Caco-2 (cell line): Measurements from ENCODE around the gene SORCS2. TPM values are rescaled to one million over a fixed set of nuclear protein-coding genes. Genes with fewer than 3 reads are reported as not detected.

ENCODE experiments used
- BruUV-seq: library from RNA; stranded (reverse); fragments of 400-500 nt; replicated peaks from 2 replicates; lab custom pipeline; 2021; lab: Mats Ljungman, UMichigan
- CTCF ChIA-PET: fragments of 300-600 bp; sonication (Branson Sonifier 250); formaldehyde crosslinking; loops from one replicate; lab custom pipeline; 2022; ENCODE audit warnings: antibody characterized with exemption; lab: Charles Lee
- POLR2A ChIA-PET: fragments of 300-600 bp; sonication (Branson Sonifier 250); formaldehyde crosslinking; loops from one replicate; lab custom pipeline; 2022; ENCODE audit warnings: antibody characterized with exemption; lab: Charles Lee
- DNase-seq, 2 experiments: peaks; one replicate each; pipeline versions ENCODE4 v3.0.0 to v3.0.0-alpha.2; 2020 to 2022
- H3K27me3 ChIP-seq: replicated peaks from 2 replicates; pipeline ENCODE4 v1.6.0; 2011; ENCODE audit warnings: low read length; ENCODE audit not compliant: control insufficient read depth, insufficient read depth
- H3K36me3 ChIP-seq: 2 replicates; pipeline ENCODE4 v1.5.1; 2011; ENCODE audit warnings: low read length; ENCODE audit not compliant: control insufficient read depth, insufficient read depth
- H3K4me1 ChIP-seq: fragments of 250-450 bp; sonication (Bioruptor Pico); 2 replicates; pipeline ENCODE4 v1.5.1; 2020; ENCODE audit warnings: mild to moderate bottlenecking
- H3K4me3 ChIP-seq: 2 replicates; pipeline ENCODE4 v1.5.1; 2011; ENCODE audit warnings: low read depth, mild to moderate bottlenecking, control low read depth, low read length
- H3K9me3 ChIP-seq: fragments of 250-450 bp; sonication (Bioruptor Pico); 2 replicates; pipeline ENCODE4 v1.5.1; 2020; ENCODE audit warnings: mild to moderate bottlenecking, moderate library complexity
- H3K27ac Mint-ChIP-seq: one replicate; pipeline ENCODE4 v1.8.0; 2022; ENCODE audit warnings: mixed read lengths; ENCODE audit not compliant: unreplicated experiment
- H3K27me3 Mint-ChIP-seq: one replicate; pipeline ENCODE4 v1.8.0; 2022; ENCODE audit warnings: mixed read lengths; ENCODE audit not compliant: insufficient read depth, unreplicated experiment
- H3K36me3 Mint-ChIP-seq: one replicate; pipeline ENCODE4 v1.8.0; 2022; ENCODE audit warnings: mild to moderate bottlenecking, mixed read lengths; ENCODE audit not compliant: insufficient read depth, unreplicated experiment
- H3K4me1 Mint-ChIP-seq: one replicate; pipeline ENCODE4 v1.8.0; 2022; ENCODE audit warnings: low read depth, mixed read lengths; ENCODE audit not compliant: unreplicated experiment
- H3K4me3 Mint-ChIP-seq: one replicate; pipeline ENCODE4 v1.8.0; 2022; ENCODE audit warnings: mild to moderate bottlenecking, moderate library complexity, mixed read lengths; ENCODE audit not compliant: unreplicated experiment
- H3K9me3 Mint-ChIP-seq: one replicate; pipeline ENCODE4 v1.8.0; 2022; ENCODE audit warnings: mixed read lengths; ENCODE audit not compliant: unreplicated experiment
- intact Hi-C: fragments of 100-400 bp; cut with micrococcal nuclease; formaldehyde crosslinking; loops from one replicate; pipeline ENCODE4 v1.10.0; 2022; ENCODE audit not compliant: unreplicated experiment
- total RNA-seq: library from RNA; stranded (reverse); gene quantifications from 2 replicates; pipeline ENCODE4 v1.2.3, GENCODE V29; 2022
- TF ChIP-seq, protein P1 (sequence below), 2 experiments: fragments of 200-600 bp in 1 of 2; IDR thresholded peaks; 1 replicate in 1 of 2; 2 replicates in 1 of 2; pipeline versions ENCODE4 v1.5.1 to v1.8.0; 2011 to 2022; ENCODE audit warnings: antibody characterized with exemption in 1 of 2, control low read depth in 1 of 2, inconsistent platforms in 1 of 2, low read depth in 1 of 2, low read length in 1 of 2, mild to moderate bottlenecking in 1 of 2, moderate library complexity in 1 of 2; ENCODE audit not compliant: insufficient read depth in 1 of 2, severe bottlenecking in 1 of 2, unreplicated experiment in 1 of 2

Gene SORCS2
- total RNA-seq, 1 experiment from 2014 or later: 1.6 TPM

DNA sequence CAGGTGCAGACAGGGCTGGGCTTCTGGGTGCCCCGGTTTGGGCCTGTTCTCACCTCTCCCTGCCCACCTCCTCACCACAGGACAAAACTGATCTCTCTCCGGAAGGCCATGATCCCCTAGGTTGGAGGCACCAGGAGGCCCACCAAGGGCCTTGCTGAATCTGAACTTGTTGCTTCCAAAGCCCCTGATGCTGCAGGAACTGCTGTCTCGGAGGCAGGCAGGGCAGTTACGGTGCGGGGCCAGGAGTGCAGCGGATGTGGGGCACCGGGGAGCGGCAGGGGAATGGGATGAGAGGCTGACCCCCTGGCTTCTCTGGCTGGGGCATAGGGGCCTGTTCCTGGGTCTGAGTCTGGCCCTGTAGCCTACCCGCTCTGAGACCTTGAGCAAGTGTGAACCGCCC is 342.8 kb downstream of the SORCS2 start:
- BruUV-seq: no TSS peak
- TF ChIP-seq, protein P1, sequence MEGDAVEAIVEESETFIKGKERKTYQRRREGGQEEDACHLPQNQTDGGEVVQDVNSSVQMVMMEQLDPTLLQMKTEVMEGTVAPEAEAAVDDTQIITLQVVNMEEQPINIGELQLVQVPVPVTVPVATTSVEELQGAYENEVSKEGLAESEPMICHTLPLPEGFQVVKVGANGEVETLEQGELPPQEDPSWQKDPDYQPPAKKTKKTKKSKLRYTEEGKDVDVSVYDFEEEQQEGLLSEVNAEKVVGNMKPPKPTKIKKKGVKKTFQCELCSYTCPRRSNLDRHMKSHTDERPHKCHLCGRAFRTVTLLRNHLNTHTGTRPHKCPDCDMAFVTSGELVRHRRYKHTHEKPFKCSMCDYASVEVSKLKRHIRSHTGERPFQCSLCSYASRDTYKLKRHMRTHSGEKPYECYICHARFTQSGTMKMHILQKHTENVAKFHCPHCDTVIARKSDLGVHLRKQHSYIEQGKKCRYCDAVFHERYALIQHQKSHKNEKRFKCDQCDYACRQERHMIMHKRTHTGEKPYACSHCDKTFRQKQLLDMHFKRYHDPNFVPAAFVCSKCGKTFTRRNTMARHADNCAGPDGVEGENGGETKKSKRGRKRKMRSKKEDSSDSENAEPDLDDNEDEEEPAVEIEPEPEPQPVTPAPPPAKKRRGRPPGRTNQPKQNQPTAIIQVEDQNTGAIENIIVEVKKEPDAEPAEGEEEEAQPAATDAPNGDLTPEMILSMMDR (IDR thresholded peaks at IDR 0.05; ENCODE audit: insufficient read depth in 1 of 2, low read depth in 1 of 2, low read length in 1 of 2, severe bottlenecking in 1 of 2, unreplicated experiment in 1 of 2): no peak
- Histone ChIP-seq H3K36me3 (no peaks in the 10 kb centered on the region), H3K9me3 (no peaks in the 10 kb centered on the region), H3K4me1 (no peaks in the 10 kb centered on the region), H3K4me3 (no peak overlapping the region), H3K27me3 (no peaks in the 10 kb centered on the region)
- POLR2A ChIA-PET: no interaction called here
- no peaks in the 10 kb centered on the region for H3K9me3 Mint-ChIP-seq
- intact Hi-C loops: no loop called here
- H3K4me3 Mint-ChIP-seq: no peak overlapping the region
- DNase-seq: no peak
- CTCF ChIA-PET: no interaction called here
- H3K4me1 Mint-ChIP-seq: peaks cover 6% of the 10 kb centered on the region
- no peaks in the 10 kb centered on the region for H3K36me3 Mint-ChIP-seq
- H3K27ac Mint-ChIP-seq: no peak overlapping the region
- no peaks in the 10 kb centered on the region for H3K27me3 Mint-ChIP-seq

DNA sequence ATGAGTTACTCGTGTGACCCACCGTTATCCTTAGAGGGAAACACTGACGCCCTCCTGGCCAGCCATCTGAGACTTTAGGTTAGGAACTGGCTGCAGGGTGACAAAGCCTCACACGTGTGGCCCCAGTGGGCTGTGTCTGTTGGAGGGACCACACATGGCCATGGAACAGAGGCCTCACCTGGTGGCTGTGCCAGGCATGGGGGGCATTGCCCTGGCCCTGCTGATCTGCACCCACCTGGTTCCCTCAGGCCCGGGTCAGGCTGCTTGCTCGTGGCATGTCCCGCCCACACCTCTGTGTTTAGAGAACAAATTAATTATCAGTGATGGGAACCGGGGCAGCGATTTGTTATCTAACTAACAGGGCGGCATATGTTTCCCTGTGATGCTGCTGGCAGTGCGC is 343.3 kb downstream of the SORCS2 start:
- no peak for DNase-seq
- no peaks in the 10 kb centered on the region for H3K27me3 ChIP-seq
- no peaks in the 10 kb centered on the region for H3K4me1 ChIP-seq
- Mint-ChIP-seq H3K27ac (no peak overlapping the region), H3K27me3 (no peaks in the 10 kb centered on the region), H3K4me3 (no peak overlapping the region), H3K9me3 (no peaks in the 10 kb centered on the region), H3K4me1 (peaks cover 6% of the 10 kb centered on the region), H3K36me3 (no peaks in the 10 kb centered on the region)
- TF ChIP-seq, protein P1 (IDR thresholded peaks at IDR 0.05; ENCODE audit: insufficient read depth in 1 of 2, low read depth in 1 of 2, low read length in 1 of 2, severe bottlenecking in 1 of 2, unreplicated experiment in 1 of 2): no peak
- intact Hi-C loops: no loop called here
- ChIA-PET CTCF (no interaction called here), POLR2A (no interaction called here)
- H3K36me3 ChIP-seq: no peaks in the 10 kb centered on the region
- no TSS peak for BruUV-seq
- H3K9me3 ChIP-seq: no peaks in the 10 kb centered on the region
- H3K4me3 ChIP-seq: no peak overlapping the region

DNA sequence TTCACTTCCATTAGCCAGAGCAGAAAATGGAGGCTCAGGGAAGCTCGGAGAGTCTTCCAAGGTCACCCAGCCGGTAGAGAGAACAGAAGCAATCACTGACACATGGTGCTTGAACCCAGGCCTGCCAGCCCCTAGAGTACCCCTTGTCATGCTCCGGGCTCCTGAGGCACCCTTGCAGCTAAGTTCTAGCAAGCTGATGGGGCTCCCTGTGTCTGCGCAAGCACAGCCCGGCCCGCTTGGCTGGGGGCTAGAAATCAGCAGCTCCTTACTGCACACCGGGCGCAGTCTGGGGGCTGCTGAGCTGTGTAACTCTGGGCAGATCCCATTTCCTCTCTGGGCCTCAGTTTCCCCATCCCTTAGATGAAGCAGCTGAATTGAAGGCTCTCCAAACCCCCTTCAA is 344.5 kb downstream of the SORCS2 start:
- Histone ChIP-seq H3K36me3 (no peaks in the 10 kb centered on the region), H3K4me3 (no peak overlapping the region), H3K9me3 (no peaks in the 10 kb centered on the region), H3K27me3 (no peaks in the 10 kb centered on the region), H3K4me1 (no peaks in the 10 kb centered on the region)
- Mint-ChIP-seq H3K4me1 (peaks cover 6% of the 10 kb centered on the region), H3K9me3 (no peaks in the 10 kb centered on the region), H3K27ac (no peak overlapping the region), H3K4me3 (no peak overlapping the region), H3K27me3 (no peaks in the 10 kb centered on the region), H3K36me3 (no peaks in the 10 kb centered on the region)
- intact Hi-C loops: no loop called here
- no TSS peak for BruUV-seq
- ChIA-PET POLR2A (no interaction called here), CTCF (no interaction called here)
- TF ChIP-seq, protein P1 (IDR thresholded peaks at IDR 0.05; ENCODE audit: insufficient read depth in 1 of 2, low read depth in 1 of 2, low read length in 1 of 2, severe bottlenecking in 1 of 2, unreplicated experiment in 1 of 2): no peak
- no peak for DNase-seq
